Measurements from ENCODE around the gene MAP3K7.
A peak's percentile ranks its signal among the peaks of the same experiment; 100 is the strongest.

The MAP3K7 gene

GRCh38 chr6:90483116-90483839 is 103.6 kb downstream of the MAP3K7 start:
- no peak for DNase-seq (ENCODE audit: low spot score)

GRCh38 chr6:90480666-90481065 is 106.2 kb downstream of the MAP3K7 start:
- H3K4me1 ChIP-seq (ENCODE audit: insufficient read depth, poor library complexity, severe bottlenecking) = peaks cover 8% of the 10 kb centered on the region
- DNase-seq (ENCODE audit: low spot score) = no peak
- H3K4me3 ChIP-seq (ENCODE audit: severe bottlenecking) = no peak overlapping the region
- TF ChIP-seq CTCF (IDR thresholded peaks at IDR 0.05; ENCODE audit: poor library complexity, severe bottlenecking) = no peak
- H3K9me3 ChIP-seq (ENCODE audit: severe bottlenecking) = no peaks in the 10 kb centered on the region
- ATAC-seq (ENCODE audit: low read depth) = no peak
- no peaks in the 10 kb centered on the region for H3K36me3 ChIP-seq (ENCODE audit: low read depth)
- no peaks in the 10 kb centered on the region for H3K27me3 ChIP-seq (ENCODE audit: insufficient read depth, poor library complexity, severe bottlenecking)
- H3K27ac ChIP-seq (ENCODE audit: poor library complexity, severe bottlenecking) = no peak overlapping the region

More at GRCh38 chr6:90483116-90483839, 103.6 kb downstream of the MAP3K7 start:
- Histone ChIP-seq H3K27ac (ENCODE audit: poor library complexity, severe bottlenecking) (no peak overlapping the region), H3K9me3 (ENCODE audit: severe bottlenecking) (no peaks in the 10 kb centered on the region), H3K36me3 (ENCODE audit: low read depth) (no peaks in the 10 kb centered on the region), H3K4me3 (ENCODE audit: severe bottlenecking) (no peak overlapping the region), H3K4me1 (ENCODE audit: insufficient read depth, poor library complexity, severe bottlenecking) (peaks cover 5% of the 10 kb centered on the region), H3K27me3 (ENCODE audit: insufficient read depth, poor library complexity, severe bottlenecking) (no peaks in the 10 kb centered on the region)
- ATAC-seq (ENCODE audit: low read depth) = no peak
- no peak for TF ChIP-seq CTCF (IDR thresholded peaks at IDR 0.05; ENCODE audit: poor library complexity, severe bottlenecking)

- DNase-seq (ENCODE audit: low spot score) (no peak), ATAC-seq (ENCODE audit: low read depth) (no peak)
- Histone ChIP-seq H3K4me3 (ENCODE audit: severe bottlenecking) (no peak overlapping the region), H3K27me3 (ENCODE audit: insufficient read depth, poor library complexity, severe bottlenecking) (no peaks in the 10 kb centered on the region), H3K27ac (ENCODE audit: poor library complexity, severe bottlenecking) (no peak overlapping the region), H3K4me1 (ENCODE audit: insufficient read depth, poor library complexity, severe bottlenecking) (peaks cover 10% of the 10 kb centered on the region), H3K36me3 (ENCODE audit: low read depth) (no peaks in the 10 kb centered on the region), H3K9me3 (ENCODE audit: severe bottlenecking) (no peaks in the 10 kb centered on the region)
- peak; percentile 71 for TF ChIP-seq CTCF (IDR thresholded peaks at IDR 0.05; ENCODE audit: poor library complexity, severe bottlenecking)
Measured at GRCh38 chr6:90479603-90479926, 107.3 kb downstream of the MAP3K7 start.

- no peak overlapping the region for H3K4me3 ChIP-seq (ENCODE audit: severe bottlenecking)
- H3K9me3 ChIP-seq (ENCODE audit: severe bottlenecking) = no peaks in the 10 kb centered on the region
- TF ChIP-seq CTCF (IDR thresholded peaks at IDR 0.05; ENCODE audit: poor library complexity, severe bottlenecking) = peak; percentile 90
- no peaks in the 10 kb centered on the region for H3K27me3 ChIP-seq (ENCODE audit: insufficient read depth, poor library complexity, severe bottlenecking)
- DNase-seq (ENCODE audit: low spot score) = peak; percentile 93
- H3K4me1 ChIP-seq (ENCODE audit: insufficient read depth, poor library complexity, severe bottlenecking) = peaks cover 10% of the 10 kb centered on the region
- no peaks in the 10 kb centered on the region for H3K36me3 ChIP-seq (ENCODE audit: low read depth)
- H3K27ac ChIP-seq (ENCODE audit: poor library complexity, severe bottlenecking) = peak overlapping the region; percentile 19
- peak; percentile 99 for ATAC-seq (ENCODE audit: low read depth)
Measured at GRCh38 chr6:90478789-90479602, 107.9 kb downstream of the MAP3K7 start.

Measured in RWPE2 (cell line).